ENCODE measurements around the gene TCF7.

Gene TCF7

GRCh38 chr5:134086943-134087305, 27.6 kb upstream of the TCF7 start:
- H3K4me3 ChIP-seq (replicated peaks; ENCODE audit: insufficient read depth, low read length), result no peak overlapping the region

GRCh38 chr5:134088291-134088690, 26.2 kb upstream of the TCF7 start:
- TF ChIP-seq CTCF (IDR thresholded peaks at IDR 0.05; ENCODE audit: insufficient read depth, low read length) (no peak), SPI1 (IDR thresholded peaks at IDR 0.05; ENCODE audit: borderline replicate concordance, low read depth) (no peak), GABPA (IDR thresholded peaks at IDR 0.05; ENCODE audit: low read depth) (no peak), POLR2AphosphoS5 (IDR thresholded peaks at IDR 0.05; ENCODE audit: low read depth) (no peak), REST (IDR thresholded peaks at IDR 0.05; ENCODE audit: insufficient replicate concordance, low read depth) (no peak)
- Histone ChIP-seq H3K27me3 (ENCODE audit: insufficient read depth, poor library complexity, severe bottlenecking) (no peaks in the 10 kb centered on the region), H3K27ac (replicated peaks) (no peak overlapping the region), H3K4me3 (replicated peaks; ENCODE audit: insufficient read depth, low read length) (no peak overlapping the region)
- no peak for DNase-seq (ENCODE audit: low read depth in 1 of 2, low spot score in 1 of 2)

More at GRCh38 chr5:134086943-134087305, 27.6 kb upstream of the TCF7 start:
- Histone ChIP-seq H3K27ac (replicated peaks) (no peak overlapping the region), H3K27me3 (ENCODE audit: insufficient read depth, poor library complexity, severe bottlenecking) (no peaks in the 10 kb centered on the region)
- TF ChIP-seq SPI1 (IDR thresholded peaks at IDR 0.05; ENCODE audit: borderline replicate concordance, low read depth) (no peak), POLR2AphosphoS5 (IDR thresholded peaks at IDR 0.05; ENCODE audit: low read depth) (no peak), CTCF (IDR thresholded peaks at IDR 0.05; ENCODE audit: insufficient read depth, low read length) (no peak), REST (IDR thresholded peaks at IDR 0.05; ENCODE audit: insufficient replicate concordance, low read depth) (no peak), GABPA (IDR thresholded peaks at IDR 0.05; ENCODE audit: low read depth) (no peak)
- no peak for DNase-seq (ENCODE audit: low read depth in 1 of 2, low spot score in 1 of 2)

- no peak for DNase-seq (ENCODE audit: low read depth in 1 of 2, low spot score in 1 of 2)
- no peak for TF ChIP-seq POLR2AphosphoS5 (IDR thresholded peaks at IDR 0.05; ENCODE audit: low read depth)
- TF ChIP-seq GABPA (IDR thresholded peaks at IDR 0.05; ENCODE audit: low read depth), result no peak
- no peak for TF ChIP-seq CTCF (IDR thresholded peaks at IDR 0.05; ENCODE audit: insufficient read depth, low read length)
- no peak for TF ChIP-seq REST (IDR thresholded peaks at IDR 0.05; ENCODE audit: insufficient replicate concordance, low read depth)
- TF ChIP-seq SPI1 (IDR thresholded peaks at IDR 0.05; ENCODE audit: borderline replicate concordance, low read depth), result no peak
- H3K27ac ChIP-seq (replicated peaks), result no peak overlapping the region
- no peaks in the 10 kb centered on the region for H3K27me3 ChIP-seq (ENCODE audit: insufficient read depth, poor library complexity, severe bottlenecking)
- H3K4me3 ChIP-seq (replicated peaks; ENCODE audit: insufficient read depth, low read length), result no peak overlapping the region
These were observed 25.4 kb upstream of the TCF7 start for GRCh38 chr5:134088994-134089560.

All from HL-60 (cell line).